ENCODE results near the gene GAPVD1.
A peak's percentile ranks its signal among the peaks of the same experiment; 100 is the strongest.
"Not testable (repeated sequence)": the region's sequence is repeated elsewhere in the genome, so short reads cannot be mapped to it uniquely, and the experiment has no call there.

The GAPVD1 gene

DNA sequence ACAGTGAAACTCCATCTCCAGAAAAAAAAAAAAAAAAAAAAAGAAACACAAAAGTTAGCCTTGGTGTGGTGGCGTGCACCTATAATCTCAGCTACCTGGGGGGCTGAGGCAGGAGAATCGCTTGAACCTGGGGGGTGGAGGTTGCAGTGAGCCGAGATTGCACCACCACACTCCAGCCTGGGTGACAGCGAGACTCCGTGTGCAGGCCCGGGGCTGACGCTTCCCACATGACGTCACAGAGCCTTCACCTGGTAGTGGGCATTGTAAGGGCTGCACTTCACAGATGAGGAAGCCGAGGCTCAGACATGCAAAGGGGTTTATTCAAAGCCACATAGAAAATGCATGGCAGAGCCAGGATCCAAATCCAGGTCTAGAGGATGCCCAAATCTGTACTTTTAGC lies 114.2 kb downstream of the GAPVD1 start:
- no peak for DNase-seq

GRCh38 chr9:125376261-125377226 lies 114.9 kb downstream of the GAPVD1 start:
- no peak for DNase-seq

DNA sequence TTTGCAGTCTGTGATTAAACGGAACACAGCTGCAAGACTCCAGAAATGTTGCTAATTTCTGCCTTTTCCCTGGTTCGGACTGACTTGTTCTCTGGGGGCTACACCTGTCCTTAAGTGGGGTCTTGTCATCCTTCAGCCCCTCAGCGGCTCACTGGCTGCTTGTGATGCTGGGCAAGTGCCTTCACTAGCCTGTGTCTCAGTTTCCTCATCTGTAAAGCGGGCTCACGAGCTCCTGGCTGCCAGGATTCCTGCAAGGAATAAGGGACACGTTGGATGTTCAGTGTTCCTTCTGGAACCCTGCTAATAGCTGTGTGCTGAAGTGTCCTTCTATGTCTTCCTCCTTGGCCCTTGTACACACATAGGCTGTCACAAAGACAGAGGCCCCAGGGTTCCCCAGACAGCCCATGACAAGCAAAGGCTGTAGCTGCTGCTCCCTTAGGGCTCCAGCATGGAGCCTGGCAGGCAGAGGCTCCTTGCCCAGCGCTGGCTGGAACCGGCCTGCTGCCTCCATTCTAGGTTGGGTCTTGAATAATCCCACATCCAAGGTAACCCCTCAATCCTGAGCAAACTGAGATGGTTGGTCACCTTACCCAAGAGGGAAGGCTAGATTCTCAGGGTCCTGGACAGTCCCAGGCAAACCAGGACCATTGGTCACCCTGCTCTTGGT lies 116.1 kb downstream of the GAPVD1 start:
- no peak for DNase-seq

DNA sequence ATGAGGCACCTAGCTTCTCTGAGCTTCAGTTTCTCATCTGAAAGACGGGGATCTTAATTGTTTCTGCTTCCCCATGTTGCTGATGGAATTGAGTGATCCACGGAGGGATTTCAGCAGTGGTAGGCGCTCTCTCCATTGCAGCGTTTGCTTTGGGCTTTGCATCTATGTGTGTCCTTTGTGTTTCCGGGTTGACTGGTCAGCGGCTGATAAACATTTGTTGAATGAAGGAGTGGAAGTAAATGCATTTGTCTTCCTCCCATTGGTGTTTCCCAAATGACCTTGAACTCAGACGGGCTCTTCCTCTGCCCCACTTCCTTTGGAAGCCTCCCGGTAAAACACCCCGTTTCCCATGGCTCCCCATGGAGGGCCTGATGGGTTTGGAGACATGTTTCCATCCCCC lies 117.2 kb downstream of the GAPVD1 start:
- no peak for DNase-seq

GRCh38 chr9:125379208-125379607 lies 117.6 kb downstream of the GAPVD1 start:
- DNase-seq, result no peak

DNA sequence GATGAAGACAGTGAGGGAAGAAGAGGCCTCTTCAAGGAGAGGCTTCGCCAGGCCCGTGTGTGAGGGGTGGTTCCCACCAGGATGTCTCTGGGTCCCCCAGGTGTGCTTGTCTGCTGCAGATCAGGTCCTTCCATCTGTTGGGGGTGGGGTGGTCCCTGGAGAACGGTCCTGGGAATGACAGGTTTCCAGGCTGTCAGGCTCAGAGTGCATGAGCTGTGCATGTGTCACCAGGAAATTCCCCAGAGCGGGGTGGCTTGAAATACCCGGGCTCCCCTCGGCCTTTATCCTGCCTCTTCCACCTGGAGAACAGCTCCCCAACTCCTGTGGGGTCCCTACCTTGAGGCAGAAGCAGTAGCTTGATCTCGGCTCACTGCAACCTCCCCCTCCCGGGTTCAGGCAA lies 118.8 kb downstream of the GAPVD1 start:
- peak; percentile 70 for DNase-seq

GRCh38 chr9:125387861-125388524 lies 126.4 kb downstream of the GAPVD1 start:
- DNase-seq, result no peak

DNA sequence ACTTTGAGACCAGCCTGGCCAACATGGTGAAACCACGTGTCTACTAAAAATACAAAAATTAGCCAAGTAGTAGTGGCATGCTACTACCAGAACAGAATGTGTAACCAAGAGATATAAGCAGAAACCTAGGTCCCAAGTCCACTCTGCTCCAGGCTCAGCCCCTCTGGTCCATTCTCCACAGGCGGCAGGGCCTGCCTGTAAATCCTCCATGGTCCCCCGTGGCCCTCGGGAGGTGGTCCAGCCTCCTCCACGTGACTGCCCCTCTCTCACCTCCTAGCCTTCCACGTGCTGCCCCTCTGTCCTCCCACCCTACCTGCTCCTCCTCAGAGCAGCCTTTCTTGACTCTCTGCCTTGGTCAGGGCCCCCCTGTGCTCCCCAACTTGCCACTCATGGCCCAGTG lies 127.4 kb downstream of the GAPVD1 start:
- DNase-seq, result no peak

DNA sequence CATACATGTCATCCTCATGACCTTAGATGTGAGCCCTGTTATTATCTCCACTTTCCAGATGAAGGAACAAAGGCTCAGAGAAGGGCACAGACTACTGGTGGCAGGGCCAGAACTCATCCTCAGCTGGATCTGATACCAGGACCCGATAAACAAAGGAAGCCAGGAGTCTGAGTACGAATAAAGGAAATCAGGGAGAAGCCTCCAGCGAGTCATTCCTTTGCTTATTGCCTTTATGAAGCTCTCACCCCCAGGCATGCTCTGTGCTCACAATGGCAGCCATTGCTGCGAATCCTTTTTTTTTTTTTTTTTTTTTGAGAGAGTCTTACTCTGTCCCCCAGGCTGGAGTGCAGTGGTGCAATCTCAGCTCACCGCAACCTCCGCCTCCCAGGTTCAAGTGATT lies 130.1 kb downstream of the GAPVD1 start:
- no peak for DNase-seq

DNA sequence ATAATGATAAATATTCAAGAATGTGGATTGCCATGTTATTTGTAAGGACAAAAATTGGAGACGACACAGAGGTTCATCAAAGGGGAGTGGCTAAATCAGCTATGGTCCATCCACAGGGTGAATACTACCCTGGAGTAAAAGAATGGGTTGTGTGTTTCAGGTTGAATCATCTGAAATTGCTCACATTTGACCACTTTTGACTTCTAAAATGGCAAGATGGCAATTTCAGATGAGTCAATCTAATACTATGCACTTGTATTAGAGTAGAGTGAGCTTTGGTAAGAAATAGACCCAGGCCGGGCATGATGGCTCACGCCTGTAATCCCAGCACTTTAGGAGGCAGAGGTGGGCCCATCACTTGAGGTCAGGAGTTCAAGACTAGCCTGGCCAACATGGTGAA lies 131.8 kb downstream of the GAPVD1 start:
- DNase-seq, result no peak

GRCh38 chr9:125396799-125397198 lies 135.2 kb downstream of the GAPVD1 start:
- DNase-seq, result no peak

GRCh38 chr9:125397736-125398135 lies 136.1 kb downstream of the GAPVD1 start:
- DNase-seq, result no peak

DNA sequence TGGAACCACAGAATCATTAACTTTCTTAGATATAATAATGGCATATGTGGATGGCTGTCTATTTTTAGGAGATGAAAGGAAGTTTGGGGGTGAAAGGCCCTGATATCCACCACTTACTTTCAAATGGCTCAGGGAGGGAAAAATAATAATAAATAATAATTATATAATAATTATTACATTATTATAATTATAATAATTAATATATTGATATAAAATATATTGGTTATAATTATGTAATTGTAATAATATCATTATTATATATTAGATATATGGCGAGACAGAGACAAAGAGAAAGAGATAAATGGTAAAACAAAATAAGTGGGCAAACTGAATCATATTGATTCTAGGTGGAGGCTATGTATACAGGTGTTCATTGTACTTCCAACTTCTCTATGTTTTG lies 136.6 kb downstream of the GAPVD1 start:
- no peak for DNase-seq

GRCh38 chr9:125399165-125399564 lies 137.5 kb downstream of the GAPVD1 start:
- no peak for DNase-seq

GRCh38 chr9:125399666-125400065 lies 138.0 kb downstream of the GAPVD1 start:
- DNase-seq, result no peak

DNA sequence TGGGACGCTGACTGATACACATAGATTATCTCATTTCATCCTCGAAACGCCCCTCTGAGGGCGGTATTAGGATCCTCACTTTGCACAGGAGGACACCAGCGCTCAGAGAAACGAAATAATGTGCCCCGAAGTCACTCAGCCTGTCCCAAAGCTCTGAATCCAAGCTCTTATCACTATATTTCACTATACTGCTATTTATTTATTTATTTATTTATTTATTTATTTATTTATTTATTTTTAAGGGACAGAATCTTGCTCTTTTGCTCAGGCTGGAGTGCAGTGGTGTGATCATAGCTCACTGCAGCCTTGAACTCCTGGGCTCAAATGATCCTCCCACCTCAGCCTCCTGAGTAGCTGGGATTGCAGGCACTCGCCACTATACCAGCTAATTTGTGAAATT lies 138.6 kb downstream of the GAPVD1 start:
- not testable (repeated sequence) for DNase-seq

GRCh38 chr9:125400725-125401716 lies 139.4 kb downstream of the GAPVD1 start:
- DNase-seq, result no peak

DNA sequence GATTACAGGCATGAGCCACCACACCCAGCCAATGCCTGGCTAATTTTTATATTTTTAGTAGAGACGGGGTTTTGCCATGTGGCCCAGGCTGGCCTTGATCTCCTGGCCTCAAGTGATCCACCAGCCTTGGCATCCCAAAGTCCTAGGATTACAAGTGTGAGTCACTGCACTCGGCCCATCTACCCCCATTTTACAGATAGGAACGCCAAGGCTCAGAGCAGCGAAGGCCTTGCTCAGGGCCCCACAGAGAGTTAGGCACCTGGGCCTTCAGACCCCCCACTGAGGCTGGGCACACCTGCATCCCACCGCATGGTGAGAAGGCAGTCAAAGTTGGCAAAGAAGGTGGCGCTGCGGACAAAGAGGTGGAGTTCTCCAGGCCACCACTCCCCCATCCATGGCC lies 143.1 kb downstream of the GAPVD1 start:
- DNase-seq, result no peak

DNA sequence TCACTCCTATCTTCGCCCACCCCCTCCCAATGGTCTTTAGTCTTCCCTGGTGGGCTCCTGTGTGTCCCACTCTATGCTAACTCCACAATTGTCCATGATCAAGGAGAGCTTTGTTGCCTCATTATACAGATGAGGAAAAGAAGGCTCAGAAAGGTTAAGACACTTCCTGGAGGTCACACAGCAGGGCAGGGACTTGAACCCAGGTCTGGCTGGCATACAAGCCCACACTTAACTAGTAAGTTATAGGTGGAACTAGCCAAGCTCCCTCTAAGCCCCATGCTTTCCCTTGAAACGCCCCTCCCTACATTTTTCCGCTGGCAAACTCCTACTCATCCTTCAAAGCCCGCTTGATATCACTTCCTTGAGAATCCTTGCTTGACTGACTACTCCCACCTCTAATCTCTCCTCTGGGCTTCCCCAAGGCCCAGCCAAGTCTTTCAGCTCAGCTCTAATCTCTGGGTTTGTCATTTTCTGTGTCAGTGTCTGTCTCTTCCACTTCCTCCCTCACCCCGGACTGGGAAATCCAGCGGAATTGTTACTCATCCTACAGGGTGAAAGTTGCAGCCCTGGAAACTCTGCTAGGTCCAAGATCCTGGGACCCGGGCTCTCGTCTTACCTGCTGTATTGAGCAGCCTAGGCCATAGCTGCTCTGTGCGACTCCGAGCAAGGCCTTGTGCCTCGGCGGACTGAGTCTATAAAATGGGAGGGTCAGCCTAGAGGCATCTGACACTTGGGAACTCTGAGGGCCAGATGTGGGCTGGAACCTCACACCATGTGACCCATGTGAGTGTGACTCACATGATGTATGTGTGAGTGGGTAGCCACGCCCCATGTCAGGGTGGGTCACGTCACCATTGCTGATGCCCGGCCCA lies 144.5 kb downstream of the GAPVD1 start:
- DNase-seq, result no peak

GRCh38 chr9:125406810-125407087 lies 145.1 kb downstream of the GAPVD1 start:
- no peak for DNase-seq

GRCh38 chr9:125407432-125407973 lies 145.9 kb downstream of the GAPVD1 start:
- DNase-seq, result no peak

Measured in 8988T (cell line).